ENCODE results near the gene ZSCAN23. TPM values are rescaled to one million over a fixed set of nuclear protein-coding genes. Genes with fewer than 3 reads are reported as not detected.

The ZSCAN23 gene
- total and polyA plus RNA-seq, 7 donors, result 0.08 to 0.75 (median 0.26) TPM; not detected in 1

DNA sequence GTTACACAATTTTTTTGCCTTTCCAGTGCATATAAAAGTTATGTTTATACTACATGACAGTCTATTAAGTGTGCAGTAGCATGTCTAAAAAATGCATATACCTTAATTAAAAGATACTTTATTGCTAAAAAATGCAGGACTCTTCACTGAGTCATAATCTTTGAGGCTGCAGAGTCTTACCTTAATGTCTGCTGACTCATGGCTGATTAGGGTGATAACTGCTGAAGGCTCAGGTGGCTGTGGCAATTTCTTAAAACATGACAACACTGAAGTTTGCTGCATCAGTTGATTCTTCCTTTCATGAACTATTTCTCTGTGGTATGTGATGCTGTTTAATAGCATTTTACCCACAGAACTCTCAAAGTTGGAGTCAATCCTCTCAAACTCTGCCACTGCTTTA is 19.1 kb downstream of the ZSCAN23 start:
- no peaks in the 10 kb centered on the region for H3K9me3 ChIP-seq
- no peaks in the 10 kb centered on the region for H3K27me3 ChIP-seq (ENCODE audit: insufficient read depth in 3 of 3, low read length in 2 of 3)
- H3K4me3 ChIP-seq, result no peak overlapping the region
- intact Hi-C loops (cut with DNase I), result no loop called here
- TF ChIP-seq, protein P1, sequence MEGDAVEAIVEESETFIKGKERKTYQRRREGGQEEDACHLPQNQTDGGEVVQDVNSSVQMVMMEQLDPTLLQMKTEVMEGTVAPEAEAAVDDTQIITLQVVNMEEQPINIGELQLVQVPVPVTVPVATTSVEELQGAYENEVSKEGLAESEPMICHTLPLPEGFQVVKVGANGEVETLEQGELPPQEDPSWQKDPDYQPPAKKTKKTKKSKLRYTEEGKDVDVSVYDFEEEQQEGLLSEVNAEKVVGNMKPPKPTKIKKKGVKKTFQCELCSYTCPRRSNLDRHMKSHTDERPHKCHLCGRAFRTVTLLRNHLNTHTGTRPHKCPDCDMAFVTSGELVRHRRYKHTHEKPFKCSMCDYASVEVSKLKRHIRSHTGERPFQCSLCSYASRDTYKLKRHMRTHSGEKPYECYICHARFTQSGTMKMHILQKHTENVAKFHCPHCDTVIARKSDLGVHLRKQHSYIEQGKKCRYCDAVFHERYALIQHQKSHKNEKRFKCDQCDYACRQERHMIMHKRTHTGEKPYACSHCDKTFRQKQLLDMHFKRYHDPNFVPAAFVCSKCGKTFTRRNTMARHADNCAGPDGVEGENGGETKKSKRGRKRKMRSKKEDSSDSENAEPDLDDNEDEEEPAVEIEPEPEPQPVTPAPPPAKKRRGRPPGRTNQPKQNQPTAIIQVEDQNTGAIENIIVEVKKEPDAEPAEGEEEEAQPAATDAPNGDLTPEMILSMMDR (IDR thresholded peaks at IDR 0.05), result no peak
- H3K27ac ChIP-seq, result no peak overlapping the region
- no peak for DNase-seq
- no peaks in the 10 kb centered on the region for H3K36me3 ChIP-seq (ENCODE audit: insufficient read depth in 1 of 2, low read depth in 1 of 2)
- no peaks in the 10 kb centered on the region for H3K4me1 ChIP-seq
- ATAC-seq, result no peak

DNA sequence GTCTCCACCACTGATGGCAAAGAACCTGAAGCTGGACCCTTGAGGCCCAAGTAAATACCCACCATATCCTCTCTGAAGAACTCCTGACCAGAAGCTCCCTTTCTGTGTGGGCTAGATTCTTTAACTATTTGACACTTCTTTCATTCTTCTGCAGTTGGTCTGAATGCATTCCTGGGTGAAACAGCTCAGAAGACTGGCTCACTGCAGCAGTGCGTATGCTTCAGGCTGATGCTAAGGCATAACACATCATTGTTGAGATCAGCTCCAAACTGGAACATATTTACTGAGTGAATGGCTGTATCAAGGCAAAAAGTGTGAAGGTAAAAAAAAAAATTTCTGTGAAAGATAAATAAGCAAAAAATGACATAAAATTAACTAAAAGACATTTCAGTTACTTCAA is 19.7 kb downstream of the ZSCAN23 start:
- DNase-seq, result no peak
- ATAC-seq, result no peak
- no peak overlapping the region for H3K27ac ChIP-seq
- no peak overlapping the region for H3K4me3 ChIP-seq
- TF ChIP-seq, protein P1 (IDR thresholded peaks at IDR 0.05), result no peak
- H3K9me3 ChIP-seq, result no peaks in the 10 kb centered on the region
- H3K36me3 ChIP-seq (ENCODE audit: insufficient read depth in 1 of 2, low read depth in 1 of 2), result no peaks in the 10 kb centered on the region
- no peaks in the 10 kb centered on the region for H3K4me1 ChIP-seq
- no peaks in the 10 kb centered on the region for H3K27me3 ChIP-seq (ENCODE audit: insufficient read depth in 3 of 3, low read length in 2 of 3)
- intact Hi-C loops (cut with DNase I), result no loop called here
- 97% methylated on average over 1 of the region's 1 CpG for WGBS, 3 donors

DNA sequence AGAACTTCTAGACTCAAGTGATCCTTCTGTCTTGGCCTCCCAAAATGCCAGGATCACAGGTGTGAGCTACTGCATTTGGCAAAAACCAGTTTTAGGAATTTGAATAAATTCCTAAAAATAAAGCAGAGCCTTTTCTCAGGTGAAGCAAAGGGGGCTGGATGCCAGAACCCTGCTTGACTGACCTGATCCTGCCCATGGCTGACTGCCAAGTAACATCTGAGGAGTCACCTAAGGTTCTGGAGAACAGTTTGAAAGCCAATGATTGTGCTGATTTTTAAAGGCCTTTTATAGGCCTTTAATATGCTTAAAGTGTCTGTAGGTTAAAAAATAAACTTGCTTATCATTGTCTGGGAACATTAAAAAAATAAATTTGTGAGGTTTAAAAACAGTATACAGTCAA is 29.6 kb downstream of the ZSCAN23 start:
- Histone ChIP-seq H3K4me1 (no peaks in the 10 kb centered on the region), H3K4me3 (no peak overlapping the region), H3K27me3 (ENCODE audit: insufficient read depth in 3 of 3, low read length in 2 of 3) (no peaks in the 10 kb centered on the region), H3K27ac (no peak overlapping the region), H3K36me3 (ENCODE audit: insufficient read depth in 1 of 2, low read depth in 1 of 2) (no peaks in the 10 kb centered on the region), H3K9me3 (no peaks in the 10 kb centered on the region)
- TF ChIP-seq, protein P1 (IDR thresholded peaks at IDR 0.05), result no peak
- intact Hi-C loops (cut with DNase I), result no loop called here
- ATAC-seq, result no peak
- no peak for DNase-seq

DNA sequence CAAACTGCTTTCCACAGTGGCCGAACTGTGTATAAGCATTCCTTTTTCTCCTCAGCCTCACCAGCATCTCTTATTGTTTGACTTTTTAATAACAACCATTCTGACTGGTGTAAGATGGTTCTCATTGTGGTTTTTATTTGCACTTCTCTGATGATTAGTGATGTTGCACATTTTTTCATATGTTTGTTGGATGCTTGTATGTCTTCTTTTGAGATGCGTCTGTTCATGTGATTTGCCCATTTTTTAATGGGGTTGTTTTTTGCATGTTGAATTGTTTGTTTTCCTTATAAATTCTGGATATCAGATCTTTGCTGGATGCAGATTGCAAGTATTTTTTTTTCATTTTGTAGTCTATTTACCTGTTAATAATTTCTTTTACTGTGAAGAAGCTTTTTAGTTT is 32.5 kb downstream of the ZSCAN23 start:
- no peak for ATAC-seq

More for the DNA sequence above, 32.5 kb downstream of the ZSCAN23 start:
- TF ChIP-seq, protein P1 (IDR thresholded peaks at IDR 0.05), result no peak
- Histone ChIP-seq H3K4me1 (no peaks in the 10 kb centered on the region), H3K4me3 (no peak overlapping the region), H3K27me3 (ENCODE audit: insufficient read depth in 3 of 3, low read length in 2 of 3) (no peaks in the 10 kb centered on the region), H3K9me3 (no peaks in the 10 kb centered on the region), H3K36me3 (ENCODE audit: insufficient read depth in 1 of 2, low read depth in 1 of 2) (no peaks in the 10 kb centered on the region), H3K27ac (no peak overlapping the region)
- no peak for DNase-seq
- 94 to 98% (median 97%) methylated on average over 2 of the region's 2 CpGs for WGBS, 3 donors
- intact Hi-C loops (cut with DNase I), result no loop called here
